DND-41 (cell line): ENCODE measurements around the gene WWP2.

Experiments used
- CTCF ChIP-seq: IDR thresholded peaks from 2 replicates; pipeline ENCODE4 v1.5.1; 2012; ENCODE audit warnings: borderline replicate concordance, low read length, moderate library complexity, mild to moderate bottlenecking; ENCODE audit not compliant: poor library complexity, severe bottlenecking; ENCODE audit errors: extremely low read depth
- EZH2 ChIP-seq: IDR thresholded peaks from 3 replicates; pipeline ENCODE4 v1.6.1; 2012; ENCODE audit warnings: borderline replicate concordance, low read depth, mild to moderate bottlenecking, moderate library complexity, low read length, inconsistent platforms; ENCODE audit not compliant: severe bottlenecking

GRCh38 chr16:69775563-69775962 is 13.4 kb downstream of the WWP2 start:
- TF ChIP-seq CTCF, result no peak
- no peak for TF ChIP-seq EZH2
